DMS53 (cell line): ENCODE results near the gene CLEC4F.

Experiments
- DNase-seq: peaks from one replicate; lab custom pipeline; 2025; lab: John Stamatoyannopoulos, UW

Gene CLEC4F

DNA sequence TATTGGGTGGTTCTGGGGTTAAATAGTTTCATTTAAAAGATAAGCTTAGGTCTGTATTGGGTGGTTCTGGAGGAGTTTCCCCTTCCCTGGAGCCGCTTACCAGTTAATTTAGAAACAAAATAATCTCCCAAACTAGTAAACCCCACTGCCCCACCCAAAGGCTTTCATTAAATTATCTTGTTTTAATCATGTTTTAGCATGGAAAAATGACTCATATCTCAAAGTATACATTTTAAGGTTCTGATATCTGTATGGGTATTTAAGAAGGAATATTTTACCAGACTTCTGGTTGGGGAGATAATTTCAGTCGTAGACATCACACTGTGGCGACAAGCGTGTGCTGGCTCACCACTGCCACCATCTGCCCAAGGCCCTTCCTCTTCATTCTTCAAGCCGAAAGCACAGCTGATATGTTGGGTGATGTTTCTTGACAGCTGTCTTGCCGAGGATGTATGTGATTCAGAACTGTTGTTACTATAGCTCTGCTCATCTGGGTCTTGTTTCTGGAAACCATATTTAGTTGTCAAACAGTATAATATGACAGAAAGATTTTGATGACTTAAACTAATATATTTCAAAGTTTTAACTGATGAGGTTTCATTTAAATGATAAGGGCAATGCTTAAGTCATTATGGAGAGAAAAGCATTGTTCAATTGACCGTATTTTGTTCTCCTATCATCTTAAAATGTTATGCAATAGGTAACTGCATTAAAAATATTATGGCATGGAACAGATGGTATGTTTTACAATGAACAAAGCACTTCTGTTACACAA, 35.1 kb downstream of the CLEC4F start:
- DNase-seq: peak; percentile 77

DNA sequence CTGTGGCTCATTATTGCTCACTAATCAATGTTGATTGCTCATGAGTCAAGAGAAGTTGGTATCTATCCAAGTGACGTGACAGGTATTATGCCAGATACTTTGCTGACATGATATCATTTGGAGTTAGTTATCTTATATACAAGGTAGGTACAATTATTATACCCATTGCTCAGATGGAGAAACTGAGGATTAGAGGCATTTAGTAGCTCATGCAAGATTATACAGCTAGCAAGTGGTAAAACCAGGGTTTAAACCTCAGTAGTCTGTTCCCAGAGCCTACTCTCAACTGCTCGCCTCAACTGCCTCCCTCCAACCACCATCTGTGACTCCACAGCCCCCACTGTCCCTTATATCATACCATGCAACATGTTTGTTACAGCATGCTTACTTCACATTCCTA, 36.1 kb downstream of the CLEC4F start:
- DNase-seq: no peak

DNA sequence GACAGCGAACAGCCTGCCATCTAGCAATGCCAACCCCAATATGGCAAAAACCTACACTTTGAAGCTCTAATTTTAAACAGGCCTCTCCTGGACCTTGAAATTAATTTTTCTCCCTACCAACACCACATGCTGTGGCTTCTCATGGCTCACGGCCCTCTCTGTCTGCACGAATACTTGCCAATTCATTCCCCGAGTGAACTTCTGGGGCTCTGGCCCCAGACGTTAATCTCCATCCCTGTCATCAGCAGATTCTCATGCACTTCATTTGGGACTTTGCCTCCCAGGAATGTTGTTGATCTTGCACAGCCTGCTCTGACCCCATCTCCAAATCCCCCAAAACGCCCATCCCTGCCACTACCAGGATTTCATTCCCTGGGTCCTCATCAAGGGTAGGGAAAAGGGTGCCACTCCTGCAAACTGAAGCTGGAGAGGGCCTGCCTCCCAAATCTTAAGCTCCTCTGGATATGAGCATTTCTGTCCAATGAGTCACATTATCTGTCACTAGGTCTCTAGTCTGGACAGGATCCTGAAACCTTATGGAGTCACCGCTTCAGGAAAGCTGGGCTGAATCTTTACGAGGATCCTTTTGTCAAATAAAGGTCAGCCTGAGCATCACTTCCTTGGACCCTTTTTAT, 40.4 kb downstream of the CLEC4F start:
- DNase-seq: no peak

DNA sequence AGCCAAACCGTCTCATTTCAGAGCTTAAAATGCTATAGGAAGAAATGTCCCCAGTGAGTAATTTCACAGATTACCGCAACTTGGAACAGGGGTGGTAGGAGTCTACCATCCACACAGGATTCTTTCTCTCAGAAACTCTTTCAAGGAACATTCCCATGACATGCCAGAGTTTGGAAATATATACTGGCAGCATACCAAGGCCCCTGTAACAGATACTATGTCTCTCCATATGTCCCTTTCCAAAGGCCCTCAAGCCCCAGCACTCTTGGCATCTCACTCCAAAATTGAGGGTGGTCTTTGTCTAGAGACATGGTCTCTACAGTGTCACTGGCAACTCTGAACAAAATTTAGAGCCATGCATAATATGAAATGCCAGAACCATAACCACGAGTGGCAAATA, 40.9 kb downstream of the CLEC4F start:
- DNase-seq: no peak

DNA sequence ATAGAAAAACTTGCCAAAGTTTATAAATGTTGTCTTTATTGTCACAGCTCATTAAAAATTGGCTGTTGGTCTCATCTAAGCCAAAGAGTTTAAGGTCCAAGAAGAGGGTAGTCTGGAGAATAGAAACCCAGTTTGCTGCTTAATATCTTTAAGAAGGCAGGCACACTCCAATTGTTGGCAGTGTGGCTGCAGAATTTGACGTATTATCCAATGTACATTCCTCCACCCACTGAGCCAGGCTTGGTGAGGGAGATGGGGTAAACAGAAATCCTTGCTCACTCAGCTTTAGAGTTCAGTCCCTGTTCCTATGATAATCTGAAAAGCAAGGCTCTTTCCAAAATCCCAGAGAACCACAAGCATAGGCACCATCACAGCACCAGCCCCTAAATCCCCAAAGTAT, 41.7 kb downstream of the CLEC4F start:
- DNase-seq: no peak

DNA sequence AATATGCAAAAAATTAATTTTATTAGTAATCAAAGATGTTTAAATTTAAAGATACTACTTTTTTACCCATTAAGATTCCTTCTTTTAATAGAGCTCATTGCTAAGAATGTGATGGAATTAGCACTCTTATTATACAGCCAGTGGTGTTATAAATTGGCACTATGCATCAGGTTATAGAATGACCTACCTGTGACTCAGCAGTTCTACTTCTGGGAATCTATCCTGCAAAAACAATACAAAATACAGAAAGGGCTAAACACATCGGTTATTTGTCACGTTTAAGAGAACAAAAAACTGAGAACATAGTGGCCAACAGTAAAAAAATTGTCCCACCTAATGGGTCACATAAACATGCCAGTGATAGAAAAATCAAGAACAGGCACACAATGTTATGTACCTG, 42.9 kb downstream of the CLEC4F start:
- DNase-seq: no peak

DNA sequence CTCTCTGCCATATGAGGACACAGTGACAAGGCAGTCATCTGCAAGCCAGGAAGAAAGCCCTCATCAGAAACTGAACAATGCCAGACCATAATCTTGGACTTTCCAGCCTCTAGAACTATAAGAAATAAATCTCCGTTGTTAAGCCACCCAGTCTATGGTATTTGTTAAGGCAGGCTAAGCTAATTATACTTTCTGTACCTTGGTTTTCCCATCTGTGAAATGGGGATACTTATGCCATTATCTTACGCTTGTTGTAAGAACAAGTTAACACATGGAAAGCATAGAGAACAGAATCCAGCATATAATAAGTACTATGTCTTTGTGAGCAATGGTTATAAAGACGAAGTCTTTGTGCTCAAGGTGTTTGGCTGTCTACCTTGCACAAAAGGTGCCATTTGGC, 44.1 kb downstream of the CLEC4F start:
- no peak for DNase-seq

DNA sequence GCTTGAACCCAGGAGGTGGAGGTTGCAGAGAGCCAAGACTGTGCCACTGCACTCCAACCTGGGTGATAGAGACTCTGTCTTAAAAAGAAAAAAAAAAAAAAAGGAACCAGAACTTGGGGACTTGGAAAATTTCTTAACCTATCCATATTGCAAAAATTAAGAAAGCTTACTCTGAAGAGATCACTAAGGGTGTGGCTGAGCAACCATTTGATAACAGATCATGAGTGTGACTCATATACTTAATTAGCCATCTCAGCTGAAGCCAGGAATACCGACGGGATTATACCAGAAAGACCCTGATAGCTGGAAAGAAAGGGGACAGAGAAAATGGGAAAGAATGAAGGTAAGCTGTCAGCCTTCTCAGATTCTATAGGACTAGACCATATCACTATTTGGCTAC, 45.3 kb downstream of the CLEC4F start:
- DNase-seq: no peak

DNA sequence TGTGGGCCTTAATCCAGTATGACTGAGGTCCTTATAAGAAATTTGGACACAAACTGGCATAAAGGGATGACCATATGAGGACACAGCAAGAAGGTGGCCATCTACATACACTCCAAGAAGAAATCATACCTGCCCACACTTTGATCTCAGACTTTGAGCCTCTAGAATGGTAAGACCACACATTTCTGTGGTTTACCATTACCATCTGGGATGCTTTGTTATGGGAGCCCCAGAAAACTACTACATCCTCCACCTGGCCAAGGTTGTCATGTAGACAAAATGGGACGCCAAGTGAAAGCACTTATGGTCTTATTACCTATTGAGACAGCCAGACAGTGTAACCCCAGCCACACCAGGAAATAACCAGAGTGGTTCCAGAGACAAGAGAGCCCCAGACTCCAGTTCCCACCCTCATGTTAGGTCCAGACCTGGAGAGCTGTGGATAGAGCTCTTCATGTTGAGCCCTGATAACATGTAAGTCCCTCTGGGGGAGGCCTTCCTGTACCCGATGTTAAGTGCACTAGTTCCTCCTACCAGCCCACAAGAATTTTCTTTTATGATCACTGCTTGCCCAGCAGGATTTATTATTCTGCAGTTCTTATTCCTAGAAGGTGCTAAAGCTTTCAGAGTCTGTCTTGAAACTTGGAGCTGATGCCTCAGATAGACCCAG, 47.8 kb downstream of the CLEC4F start:
- no peak for DNase-seq

DNA sequence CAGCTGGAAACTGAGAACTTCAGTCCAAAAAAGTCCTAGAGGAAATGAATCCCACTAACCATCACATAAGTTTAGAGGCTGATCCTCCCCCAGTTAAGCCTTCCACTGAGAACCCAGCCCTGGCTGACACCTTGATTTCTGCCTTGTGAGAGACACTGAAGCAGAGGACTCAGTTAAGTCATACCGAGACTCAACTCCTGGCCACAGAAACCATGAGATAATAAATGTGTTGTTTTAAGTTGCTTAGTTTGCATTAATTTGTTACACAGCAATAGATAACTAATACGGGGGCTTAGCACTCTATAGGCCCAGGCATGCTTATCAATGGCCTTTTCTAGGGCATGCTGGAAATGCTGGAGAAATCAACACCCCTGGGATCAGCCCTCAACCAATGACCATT, 49.0 kb downstream of the CLEC4F start:
- DNase-seq: no peak

DNA sequence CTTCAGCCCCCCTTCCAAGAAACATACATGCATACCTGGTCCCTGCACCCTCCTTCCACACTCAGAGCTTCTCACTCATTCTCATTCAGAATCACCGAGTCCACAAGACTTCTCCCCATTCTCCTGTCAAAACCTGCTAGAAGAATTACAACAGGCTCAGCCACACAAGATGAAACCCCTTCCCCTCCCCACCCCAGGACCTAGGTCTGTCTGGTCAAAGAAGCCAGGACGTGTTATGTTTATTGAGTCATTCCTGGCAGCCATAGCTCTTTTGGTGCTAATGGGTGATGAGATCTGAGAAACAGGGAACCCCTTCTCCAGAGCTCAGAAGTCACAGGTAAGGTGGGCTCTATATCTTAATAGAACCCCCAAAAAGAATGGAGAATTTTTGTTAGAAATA, 50.9 kb downstream of the CLEC4F start:
- no peak for DNase-seq

DNA sequence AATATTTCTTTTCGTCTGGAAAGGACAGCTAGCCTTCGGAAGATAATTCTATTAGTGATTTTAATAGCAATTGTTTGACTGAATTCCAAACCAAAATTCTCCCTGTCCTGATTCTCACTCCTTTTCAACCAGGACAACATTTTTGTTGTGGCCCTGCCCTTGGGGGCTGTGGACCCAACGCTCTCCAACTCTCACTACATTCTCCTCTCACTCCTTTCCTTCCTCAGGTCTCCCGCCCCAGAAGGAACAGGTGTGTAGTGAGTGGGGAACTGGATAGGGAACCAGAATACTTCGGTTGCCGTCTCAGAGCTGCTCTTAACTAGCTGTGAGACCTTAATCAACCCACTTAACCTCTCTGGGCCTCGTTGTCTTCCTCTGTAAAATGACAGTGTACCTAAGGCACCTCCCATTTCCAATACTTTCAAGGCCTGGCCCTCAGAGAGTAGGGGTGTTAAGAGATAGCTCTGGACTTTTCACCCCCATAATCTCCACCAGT, 51.8 kb downstream of the CLEC4F start:
- peak; percentile 27 for DNase-seq

DNA sequence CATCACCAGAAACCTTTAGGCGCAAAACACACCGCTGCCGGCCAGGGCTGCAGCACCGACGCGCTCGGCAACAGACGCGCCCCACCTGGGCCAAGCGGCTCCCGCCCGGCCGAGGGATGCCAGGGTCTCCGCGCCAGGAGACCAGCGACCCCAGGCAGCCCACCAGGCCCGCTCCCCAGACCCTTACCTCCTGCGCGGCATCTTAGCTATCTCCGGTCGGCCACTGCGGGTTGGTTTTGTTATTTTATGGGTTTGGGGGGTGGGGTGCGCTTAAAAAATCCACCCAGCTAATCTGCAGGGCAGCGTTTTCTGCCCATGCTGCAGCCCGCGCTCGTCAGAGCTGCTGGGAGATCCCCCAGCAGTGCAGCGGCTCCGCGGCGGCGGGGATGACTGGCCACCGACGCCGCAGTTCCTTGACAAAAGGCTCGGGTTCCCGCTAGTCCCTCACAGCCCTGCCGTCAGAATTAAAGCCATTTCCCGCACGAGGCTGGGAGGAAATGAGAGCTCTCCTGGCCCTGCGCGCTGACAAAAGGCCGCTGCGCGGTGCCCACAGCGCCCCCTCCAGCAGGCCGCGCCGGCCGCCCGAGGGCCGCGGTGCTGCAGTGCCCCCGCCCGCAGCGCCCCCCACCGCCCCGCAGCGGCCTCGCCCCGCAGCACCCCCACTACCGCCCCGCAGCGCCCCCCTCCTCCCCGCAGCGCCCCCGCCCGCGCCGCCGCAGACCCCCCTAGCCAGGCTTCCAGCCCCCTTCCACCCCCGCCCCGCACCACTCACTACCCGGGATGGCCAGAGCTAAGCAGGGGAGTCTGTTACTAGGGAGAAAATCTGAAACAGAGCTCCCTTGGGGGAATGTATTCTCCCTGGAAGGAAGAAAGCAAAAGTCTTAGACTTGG, 52.5 kb downstream of the CLEC4F start, which contains the start of gene ADD2:
ADD2 (minus strand) TSS at position 502 of the 891 bp plus-strand sequence. CDS start 61,792 bp downstream, outside the sequence.
- peak; percentile 88 for DNase-seq

DNA sequence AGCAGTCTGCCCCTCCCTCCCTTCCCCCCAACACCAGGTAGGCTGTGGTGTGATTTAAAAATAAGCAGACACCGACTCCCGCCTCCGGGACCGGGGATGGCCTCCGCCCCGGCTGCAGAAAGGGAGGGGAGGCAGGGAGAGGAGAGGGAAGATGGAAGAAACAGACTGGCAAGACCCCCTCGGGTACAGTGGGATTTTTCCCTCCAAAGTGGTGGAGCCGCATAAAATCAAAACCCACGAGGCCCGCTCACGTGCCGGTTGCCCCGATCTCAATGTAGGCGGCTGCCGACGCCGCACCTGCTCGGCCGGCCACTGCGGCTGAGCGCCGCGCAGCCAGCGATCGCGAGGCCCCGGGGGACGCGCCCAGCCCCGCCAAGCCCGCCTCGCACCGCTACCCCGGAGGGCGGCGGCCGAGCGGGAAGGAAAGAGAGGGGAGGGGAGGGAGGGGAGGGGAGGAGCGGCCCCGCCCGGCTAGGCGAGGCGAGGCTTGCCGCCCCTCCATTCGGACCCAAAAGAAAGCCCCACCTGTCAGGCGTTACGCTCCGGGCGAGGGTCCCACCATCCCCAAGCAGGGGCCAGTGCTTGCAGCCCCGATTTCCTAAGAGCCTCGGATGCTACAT, 53.2 kb downstream of the CLEC4F start:
- DNase-seq: peak; percentile 73

DNA sequence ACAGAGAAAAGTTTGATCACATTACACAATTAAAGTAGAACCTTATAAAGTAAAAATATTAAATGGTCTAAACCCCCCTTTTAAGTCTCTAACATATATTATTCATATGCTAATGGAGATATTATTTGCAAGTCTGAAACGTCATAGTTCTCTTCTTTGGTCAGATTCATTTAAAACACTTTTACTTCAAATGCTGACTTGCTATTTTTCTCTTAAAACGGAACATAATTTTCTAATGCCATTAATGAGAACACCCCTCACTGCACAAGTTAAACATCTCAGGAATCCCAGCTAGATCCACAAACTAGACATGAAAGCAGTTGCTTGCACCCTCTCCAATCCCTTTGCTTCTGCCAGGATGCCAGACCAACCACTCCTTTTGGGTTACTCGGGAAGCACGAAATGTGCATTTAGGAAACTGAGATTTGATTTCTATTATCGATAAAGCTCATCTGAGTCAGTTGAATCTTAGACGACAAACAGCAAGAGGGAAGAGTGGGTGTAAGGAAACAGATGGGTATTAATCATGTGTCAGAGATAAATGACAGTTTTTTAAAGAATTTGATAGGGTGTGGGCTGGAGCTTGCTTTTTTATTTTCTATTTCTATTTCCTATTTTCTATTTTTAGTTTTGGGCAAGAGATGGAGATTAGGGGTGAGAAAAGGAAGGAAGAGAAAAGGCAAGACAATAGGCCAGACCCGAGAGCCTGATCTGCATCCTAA, 53.9 kb downstream of the CLEC4F start:
- DNase-seq: no peak

DNA sequence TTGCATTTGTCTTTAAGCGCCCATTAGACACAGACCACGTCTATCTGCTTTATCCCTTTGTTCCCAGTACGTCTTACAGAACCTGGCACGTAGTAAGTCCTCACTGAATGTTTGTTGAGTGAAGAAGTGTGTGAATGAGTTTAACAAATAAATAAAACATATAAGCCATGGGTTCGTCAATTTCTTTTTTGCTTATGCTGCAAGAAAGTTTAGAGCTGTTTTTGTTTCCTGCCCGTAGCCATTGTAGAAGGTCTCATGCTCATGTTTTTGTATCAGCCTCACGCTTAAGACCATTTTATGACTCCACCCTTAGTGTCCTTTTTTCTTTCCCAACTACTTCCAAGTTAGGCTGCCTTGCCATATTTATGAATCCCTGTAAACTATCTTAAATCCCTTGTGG, 54.9 kb downstream of the CLEC4F start:
- no peak for DNase-seq

DNA sequence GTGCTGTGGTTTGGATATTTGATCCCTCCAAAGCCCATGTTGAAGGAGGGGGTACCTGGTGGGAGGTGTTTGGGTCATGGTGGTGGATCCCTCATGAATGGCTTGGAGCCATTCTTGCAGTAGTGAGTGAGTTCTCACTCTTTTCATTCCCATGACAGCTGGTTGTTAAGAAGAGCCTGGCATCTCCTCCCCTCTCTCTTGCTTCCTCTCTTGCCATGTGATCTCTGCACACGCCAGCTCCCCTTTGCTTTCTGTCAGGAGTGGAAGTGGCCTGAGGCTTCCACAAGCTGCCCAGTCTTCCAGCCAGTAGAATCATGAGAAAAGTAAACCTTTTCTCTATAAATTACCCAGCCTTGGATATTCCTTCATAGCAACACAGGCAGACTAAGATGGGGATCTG, 61.0 kb downstream of the CLEC4F start:
- DNase-seq: no peak
